Uterus (tissue), 4 donors: ENCODE measurements around the gene FKBP10. TPM values are rescaled to one million over a fixed set of nuclear protein-coding genes. Genes with fewer than 3 reads are reported as not detected.

Experiments
- DNase-seq, 2 donors: peaks; one replicate each; pipeline ENCODE4 v3.0.0-alpha.2; 2019 to 2020
- H3K27ac ChIP-seq, 2 donors: fragments of 200-600 bp; sonication (generic); 1 replicate in 1 of 2; 2 replicates in 1 of 2; pipeline ENCODE4 v1.5.1; 2016 to 2018
- H3K27me3 ChIP-seq, 2 donors: fragments of 200-600 bp; sonication (generic); one replicate each; pipeline ENCODE4 v1.5.1; 2018 to 2019; ENCODE audit warnings: control low read depth in 1 of 2
- H3K36me3 ChIP-seq, 2 donors: fragments of 200-600 bp; sonication (generic); one replicate each; pipeline ENCODE4 v1.5.1; 2019; ENCODE audit warnings: control low read depth in 1 of 2
- H3K4me1 ChIP-seq, 2 donors: fragments of 200-600 bp; sonication (generic); one replicate each; pipeline ENCODE4 v1.5.1; 2018 to 2019; ENCODE audit warnings: control low read depth in 1 of 2
- H3K4me3 ChIP-seq, 2 donors: fragments of 200-600 bp; sonication (generic); 1 replicate in 1 of 2; 2 replicates in 1 of 2; pipeline ENCODE4 v1.5.1; 2018 to 2019; ENCODE audit warnings: mild to moderate bottlenecking in 1 of 2
- H3K9me3 ChIP-seq, 2 donors: fragments of 200-600 bp; sonication (generic); one replicate each; pipeline ENCODE4 v1.5.1; 2019; ENCODE audit warnings: control low read depth in 1 of 2
- CTCF ChIP-seq, 4 experiments: fragments of 200-600 bp in 2 of 4; fragments of 450-650 bp in 2 of 4; sonication (generic) in 2 of 4; IDR thresholded peaks; one replicate each; pipeline ENCODE4 v1.5.1; 2016 to 2019; ENCODE audit warnings: antibody characterized with exemption in 4 of 4, mild to moderate bottlenecking in 2 of 4, moderate library complexity in 1 of 4
- POLR2A ChIP-seq, 2 donors: fragments of 450-650 bp; IDR thresholded peaks; one replicate each; pipeline ENCODE4 v1.6.1; 2016; ENCODE audit warnings: antibody characterized with exemption in 2 of 2, mild to moderate bottlenecking in 1 of 2, moderate library complexity in 1 of 2
- intact Hi-C: fragments of 100-400 bp; cut with DNase I; formaldehyde crosslinking; loops from one replicate; pipeline ENCODE4 v1.15.1; 2023; ENCODE audit warnings: low total_unique reads
- total RNA-seq, 4 donors: library from RNA; depleted of rRNA in 3 of 4; stranded (reverse); fragments of >200 nt in 3 of 4; gene quantifications; one replicate each; pipeline versions ENCODE4 v1.1.0 to v1.2.4, GENCODE V29; 2014 to 2023
- donor health status: DM: yes; HTN: yes; CAD: no.

FKBP10 gene
- total RNA-seq, 4 donors from 2014 or later: 22.9 to 226 (median 89.5) TPM

GRCh38 chr17:41797377-41797776 is 15.4 kb upstream of the FKBP10 start:
- Histone ChIP-seq H3K4me3 (no peak overlapping the region), H3K4me1 (peaks cover 0 to 9% of the 10 kb centered on the region in 2 donors), H3K27ac (no peak overlapping the region), H3K36me3 (no peaks in the 10 kb centered on the region), H3K27me3 (no peaks in the 10 kb centered on the region), H3K9me3 (no peaks in the 10 kb centered on the region)
- intact Hi-C loops: no loop called here
- no peak for DNase-seq
- no peak for TF ChIP-seq POLR2A (IDR thresholded peaks at IDR 0.05)
- TF ChIP-seq CTCF (IDR thresholded peaks at IDR 0.05): no peak

DNA sequence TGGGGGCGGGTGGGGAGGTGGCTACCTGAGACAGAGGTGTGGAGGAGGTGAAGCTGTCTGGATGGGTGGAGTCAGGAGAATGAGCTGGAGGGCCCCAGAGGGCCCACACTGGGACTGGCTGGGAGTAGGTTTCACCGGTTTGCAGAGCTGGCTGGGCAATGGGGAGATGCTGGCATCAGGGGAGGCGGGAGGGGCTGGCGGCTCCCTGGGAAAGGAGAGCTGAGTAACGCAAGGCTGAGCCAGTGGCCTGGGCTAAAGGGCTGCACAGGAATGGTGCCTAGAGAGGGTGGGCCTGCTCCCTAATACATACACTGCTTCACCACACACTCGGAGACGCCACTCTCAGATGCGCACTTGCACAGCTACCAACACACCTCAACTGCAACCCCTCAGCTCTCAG is 13.4 kb upstream of the FKBP10 start:
- Histone ChIP-seq H3K36me3 (no peaks in the 10 kb centered on the region), H3K27me3 (no peaks in the 10 kb centered on the region), H3K4me3 (no peak overlapping the region), H3K9me3 (no peaks in the 10 kb centered on the region), H3K27ac (no peak overlapping the region), H3K4me1 (peaks cover 0 to 9% of the 10 kb centered on the region in 2 donors)
- TF ChIP-seq CTCF (IDR thresholded peaks at IDR 0.05): no peak
- no peak for TF ChIP-seq POLR2A (IDR thresholded peaks at IDR 0.05)
- no peak for DNase-seq
- intact Hi-C loops: no loop called here

DNA sequence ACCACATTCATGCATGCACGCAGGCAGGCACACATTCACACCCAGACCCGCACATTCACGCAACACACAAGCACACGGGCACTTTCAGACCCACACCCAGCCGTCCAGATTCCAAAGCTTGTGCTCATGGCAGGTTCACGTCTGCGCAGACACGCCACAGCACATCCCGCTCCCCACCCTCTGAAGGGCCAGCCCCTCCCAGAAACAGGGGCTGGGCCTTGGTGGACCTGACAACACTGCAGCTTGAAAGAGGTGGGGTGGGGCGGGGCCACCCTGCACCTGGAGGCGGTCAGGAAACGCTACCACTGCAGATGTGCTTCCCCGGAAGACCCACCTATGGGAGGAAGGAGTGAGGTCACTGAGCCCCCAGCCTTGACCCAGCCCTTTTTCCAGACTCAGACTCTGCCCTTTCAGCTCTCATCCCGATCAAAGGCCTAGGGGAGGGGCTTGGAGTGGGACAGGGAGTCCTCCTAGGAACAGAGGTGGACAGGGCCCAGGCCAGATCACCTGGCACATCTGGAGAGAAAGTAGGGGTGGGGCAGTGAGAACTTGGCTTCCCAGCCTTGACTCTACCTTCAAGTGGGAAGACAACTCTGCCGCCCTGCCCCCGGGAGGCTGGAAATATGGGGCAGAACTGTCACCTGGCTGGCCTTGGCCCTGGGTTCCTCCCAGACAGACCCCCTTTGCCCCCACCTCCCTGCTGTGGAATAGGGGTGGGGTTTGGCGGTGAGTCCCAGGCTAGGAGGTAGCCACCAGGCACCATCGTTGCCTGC is 12.0 kb upstream of the FKBP10 start:
- H3K9me3 ChIP-seq: no peaks in the 10 kb centered on the region
- no peak overlapping the region for H3K4me3 ChIP-seq
- H3K27ac ChIP-seq: peak overlapping the region in 1 of 2 donors; percentile 45
- TF ChIP-seq POLR2A (IDR thresholded peaks at IDR 0.05) (no peak), CTCF (IDR thresholded peaks at IDR 0.05) (no peak)
- H3K4me1 ChIP-seq: peaks cover 0 to 9% of the 10 kb centered on the region in 2 donors
- H3K27me3 ChIP-seq: no peaks in the 10 kb centered on the region
- intact Hi-C loops: loop anchor here (2.0 kb wide), 1 partner anchor 62 kb away; no protein-coding TSS in a partner anchor
- peak in 1 of 2 donors; percentile 36 for DNase-seq
- no peaks in the 10 kb centered on the region for H3K36me3 ChIP-seq

GRCh38 chr17:41801374-41802271 is 11.2 kb upstream of the FKBP10 start:
- Histone ChIP-seq H3K4me3 (no peak overlapping the region), H3K27me3 (no peaks in the 10 kb centered on the region), H3K9me3 (no peaks in the 10 kb centered on the region), H3K27ac (peak overlapping the region in 1 of 2 donors; percentile 45), H3K4me1 (peaks cover 0 to 9% of the 10 kb centered on the region in 2 donors), H3K36me3 (no peaks in the 10 kb centered on the region)
- intact Hi-C loops: loop anchor here (2.0 kb wide), 1 partner anchor 63 kb away; no protein-coding TSS in a partner anchor
- peak; percentile 97 to 98 (median 98) for TF ChIP-seq CTCF (IDR thresholded peaks at IDR 0.05)
- TF ChIP-seq POLR2A (IDR thresholded peaks at IDR 0.05): peak in 1 of 2 donors; percentile 14
- DNase-seq: peak; percentile 84
